ENCODE results near the gene LAMA2. TPM values are rescaled to one million over a fixed set of nuclear protein-coding genes. Genes with fewer than 3 reads are reported as not detected.

Gene LAMA2
- total and polyA plus RNA-seq, 2 donors (not counting 3 experiments of a cell fraction or from before 2014, with no cell fraction given): 0.51 to 0.75 TPM

- Histone ChIP-seq H3K4me2 (ENCODE audit: insufficient read depth, low read length) (no peak overlapping the region), H3K9me1 (replicated peaks; ENCODE audit: control insufficient read depth, extremely low read depth, insufficient read depth, low read length) (no peaks in the 10 kb centered on the region), H2AFZ (ENCODE audit: low read depth, low read length) (no peak overlapping the region), H3K27me3 (ENCODE audit: control insufficient read depth in 2 of 2, insufficient read depth in 2 of 2, low read length in 2 of 2) (no peaks in the 10 kb centered on the region), H3K9me3 (replicated peaks; ENCODE audit: control insufficient read depth, insufficient read depth, low read length) (no peaks in the 10 kb centered on the region), H3K4me3 (replicated peaks in 1 of 3; ENCODE audit: insufficient read depth in 1 of 3, low read depth in 1 of 3, low read length in 3 of 3) (no peak overlapping the region), H3K79me2 (ENCODE audit: control insufficient read depth, insufficient read depth, low read length) (no peaks in the 10 kb centered on the region), H3K27ac (ENCODE audit: insufficient read depth, low read depth, low read length) (no peak overlapping the region), H3K4me1 (ENCODE audit: control insufficient read depth, extremely low read depth, insufficient read depth, low read length) (peaks cover 42% of the 10 kb centered on the region), H4K20me1 (replicated peaks; ENCODE audit: control insufficient read depth, extremely low read depth, insufficient read depth, low read length) (no peaks in the 10 kb centered on the region), H3K36me3 (ENCODE audit: control insufficient read depth in 2 of 2, extremely low read depth in 1 of 2, insufficient read depth in 2 of 2, low read length in 2 of 2) (no peaks in the 10 kb centered on the region), H3K9ac (replicated peaks; ENCODE audit: extremely low read depth, insufficient read depth, low read length) (no peak overlapping the region)
- intact Hi-C loops (cut with micrococcal nuclease) (no loop called here), dilution Hi-C loops (cut with MboI; ENCODE audit: extremely low pct_ligation_motif_present, low sequenced_read_pairs) (no loop called here)
- no TSS peak for BruUV-seq (replicated peaks)
- DNase-seq (ENCODE audit: low read depth, low spot score) (no peak), FAIRE-seq (no peak)
- ChIA-PET POLR2A (no interaction called here), CTCF (interaction anchor here (3.0 kb wide), 1 partner anchor 11 kb away, joined by 19 read pairs; no protein-coding TSS in a partner anchor)
- TF ChIP-seq GATA2 (IDR thresholded peaks at IDR 0.05; ENCODE audit: insufficient read depth, insufficient read length, low read depth, low read length): no peak
- TF ChIP-seq FOS (IDR thresholded peaks at IDR 0.05; ENCODE audit: borderline replicate concordance, insufficient read depth, low read length): no peak
- no peak for TF ChIP-seq POLR2A (IDR thresholded peaks at IDR 0.05; ENCODE audit: low read depth, low read length)
- TF ChIP-seq POLR2AphosphoS5 (IDR thresholded peaks at IDR 0.05; ENCODE audit: insufficient read depth, low read depth, low read length): no peak
Measured at GRCh38 chr6:129488313-129488712, 605.4 kb downstream of the LAMA2 start.

- no peaks in the 10 kb centered on the region for H3K9me1 ChIP-seq (replicated peaks; ENCODE audit: control insufficient read depth, extremely low read depth, insufficient read depth, low read length)
- H2AFZ ChIP-seq (ENCODE audit: low read depth, low read length): peak overlapping the region; percentile 51
- no peaks in the 10 kb centered on the region for H3K9me3 ChIP-seq (replicated peaks; ENCODE audit: control insufficient read depth, insufficient read depth, low read length)
- TF ChIP-seq EZH2 (IDR thresholded peaks at IDR 0.05; ENCODE audit: borderline replicate concordance, low read depth, low read length, severe bottlenecking) (no peak), POLR2A (IDR thresholded peaks at IDR 0.05; ENCODE audit: low read depth, low read length) (no peak), FOS (IDR thresholded peaks at IDR 0.05; ENCODE audit: borderline replicate concordance, insufficient read depth, low read length) (no peak), CTCF (IDR thresholded peaks at IDR 0.05; ENCODE audit: extremely low read depth in 1 of 2, insufficient read depth in 1 of 2, low read depth in 1 of 2, low read length in 2 of 2) (no peak), JUN (IDR thresholded peaks at IDR 0.05; ENCODE audit: borderline replicate concordance, insufficient read depth, insufficient read length, low read depth) (no peak), GATA2 (IDR thresholded peaks at IDR 0.05; ENCODE audit: insufficient read depth, insufficient read length, low read depth, low read length) (no peak), POLR2AphosphoS5 (IDR thresholded peaks at IDR 0.05; ENCODE audit: insufficient read depth, low read depth, low read length) (no peak), MYC (IDR thresholded peaks at IDR 0.05; ENCODE audit: low read depth, low read length) (no peak)
- TF ChIP-seq, protein P1, sequence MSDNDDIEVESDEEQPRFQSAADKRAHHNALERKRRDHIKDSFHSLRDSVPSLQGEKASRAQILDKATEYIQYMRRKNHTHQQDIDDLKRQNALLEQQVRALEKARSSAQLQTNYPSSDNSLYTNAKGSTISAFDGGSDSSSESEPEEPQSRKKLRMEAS (IDR thresholded peaks at IDR 0.05; ENCODE audit: insufficient read depth, insufficient read length): no peak
- no TSS peak for BruUV-seq (replicated peaks)
- no peaks in the 10 kb centered on the region for H3K36me3 ChIP-seq (ENCODE audit: control insufficient read depth in 2 of 2, extremely low read depth in 1 of 2, insufficient read depth in 2 of 2, low read length in 2 of 2)
- H3K9ac ChIP-seq (replicated peaks; ENCODE audit: extremely low read depth, insufficient read depth, low read length): peak overlapping the region; percentile 14
- no peaks in the 10 kb centered on the region for H3K79me2 ChIP-seq (ENCODE audit: control insufficient read depth, insufficient read depth, low read length)
- no peak overlapping the region for H3K4me3 ChIP-seq (replicated peaks in 1 of 3; ENCODE audit: insufficient read depth in 1 of 3, low read depth in 1 of 3, low read length in 3 of 3)
- CTCF ChIA-PET: interaction anchor here (1.1 to 3.0 kb wide), 3 partner anchors 10 to 119 kb away, joined by 4 to 19 read pairs (median 5); no protein-coding TSS in a partner anchor
- dilution Hi-C loops (cut with MboI; ENCODE audit: extremely low pct_ligation_motif_present, low sequenced_read_pairs) (no loop called here), intact Hi-C loops (cut with micrococcal nuclease) (no loop called here)
- peak overlapping the region; percentile 12 for H3K4me2 ChIP-seq (ENCODE audit: insufficient read depth, low read length)
- peaks cover 51% of the 10 kb centered on the region for H3K4me1 ChIP-seq (ENCODE audit: control insufficient read depth, extremely low read depth, insufficient read depth, low read length)
- DNase-seq (ENCODE audit: low read depth, low spot score) (no peak), FAIRE-seq (no peak)
- POLR2A ChIA-PET: no interaction called here
- no peaks in the 10 kb centered on the region for H3K27me3 ChIP-seq (ENCODE audit: control insufficient read depth in 2 of 2, insufficient read depth in 2 of 2, low read length in 2 of 2)
- H4K20me1 ChIP-seq (replicated peaks; ENCODE audit: control insufficient read depth, extremely low read depth, insufficient read depth, low read length): no peaks in the 10 kb centered on the region
- H3K27ac ChIP-seq (ENCODE audit: insufficient read depth, low read depth, low read length): peak overlapping the region; percentile 99
Measured at GRCh38 chr6:129489215-129489765, 606.4 kb downstream of the LAMA2 start.

Data from endothelial cell of umbilical vein (primary cell).